DOHH2 (cell line): Measurements from ENCODE around the gene NDUFA8.
A peak's percentile ranks its signal among the peaks of the same experiment; 100 is the strongest.

Source experiments
- H3F3A ChIP-seq: fragments of 200-600 bp; sonication (generic), shearing (Covaris generic); 2 replicates; pipeline ENCODE4 v1.6.0; 2016; ENCODE audit warnings: antibody characterized with exemption, mild to moderate bottlenecking; ENCODE audit not compliant: control insufficient read depth, insufficient read depth
- H3K27ac ChIP-seq: fragments of 200-600 bp; sonication (generic); 2 replicates; pipeline ENCODE4 v1.5.1; 2014; ENCODE audit warnings: low read depth, mild to moderate bottlenecking, low read length, moderate library complexity
- H3K27me3 ChIP-seq: fragments of 200-600 bp; sonication (generic); 2 replicates; pipeline ENCODE4 v1.6.1; 2014; ENCODE audit warnings: mild to moderate bottlenecking, low read length, mixed read lengths; ENCODE audit not compliant: control insufficient read depth
- H3K36me3 ChIP-seq: fragments of 200-600 bp; sonication (generic); 2 replicates; pipeline ENCODE4 v1.6.1; 2014; ENCODE audit warnings: mild to moderate bottlenecking, low read length, moderate library complexity, mixed read lengths; ENCODE audit not compliant: control insufficient read depth
- H3K4me1 ChIP-seq: fragments of 200-600 bp; sonication (generic); 2 replicates; pipeline ENCODE4 v1.6.1; 2014; ENCODE audit warnings: mild to moderate bottlenecking, low read length, mixed read lengths; ENCODE audit not compliant: control insufficient read depth
- H3K4me2 ChIP-seq: fragments of 200-600 bp; sonication (generic); 2 replicates; pipeline ENCODE4 v1.6.0; 2014; ENCODE audit warnings: mild to moderate bottlenecking, low read length, moderate library complexity
- H3K4me3 ChIP-seq: fragments of 200-600 bp; sonication (generic); 2 replicates; pipeline ENCODE4 v1.5.1; 2014; ENCODE audit warnings: mild to moderate bottlenecking, low read length, mixed read lengths
- H3K79me2 ChIP-seq: fragments of 200-600 bp; sonication (generic); 2 replicates; pipeline ENCODE4 v1.6.1; 2014; ENCODE audit warnings: mild to moderate bottlenecking, low read length, mixed read lengths; ENCODE audit not compliant: control insufficient read depth
- H3K9me2 ChIP-seq: fragments of 200-600 bp; sonication (generic); replicated peaks from 2 replicates; pipeline ENCODE4 v1.6.1; 2014; ENCODE audit warnings: mild to moderate bottlenecking, low read length, mixed read lengths; ENCODE audit not compliant: control insufficient read depth
- H3K9me3 ChIP-seq: fragments of 200-600 bp; sonication (generic); 2 replicates; pipeline ENCODE4 v1.6.1; 2014; ENCODE audit warnings: antibody characterized with exemption, low read length, mixed read lengths; ENCODE audit not compliant: control insufficient read depth, insufficient read depth
- H4K20me1 ChIP-seq: fragments of 200-600 bp; sonication (generic); 2 replicates; pipeline ENCODE4 v1.6.0; 2014; ENCODE audit warnings: low read depth, mild to moderate bottlenecking, antibody characterized with exemption, low read length, moderate library complexity; ENCODE audit not compliant: control insufficient read depth, insufficient read depth
- EZH2phosphoT487 ChIP-seq: fragments of 200-600 bp; sonication (generic); IDR thresholded peaks from 2 replicates; pipeline ENCODE4 v1.6.1; 2017; ENCODE audit warnings: borderline replicate concordance, mild to moderate bottlenecking, antibody characterized with exemption, low read length, moderate library complexity, mixed read lengths
- TF ChIP-seq, protein P1 (sequence below): fragments of 200-600 bp; sonication (generic); IDR thresholded peaks from one replicate; pipeline ENCODE4 v1.5.1; 2014; ENCODE audit warnings: antibody characterized with exemption, mild to moderate bottlenecking, low read depth, low read length; ENCODE audit not compliant: poor library complexity, severe bottlenecking

Gene NDUFA8

GRCh38 chr9:122125509-122126330 is 33.9 kb downstream of the NDUFA8 start:
- H3K27ac ChIP-seq: no peak overlapping the region
- H3K4me1 ChIP-seq: peaks cover 4% of the 10 kb centered on the region
- no peak overlapping the region for H3K4me2 ChIP-seq
- H3K4me3 ChIP-seq: no peak overlapping the region
- H3K9me3 ChIP-seq: no peaks in the 10 kb centered on the region
- no peaks in the 10 kb centered on the region for H4K20me1 ChIP-seq
- TF ChIP-seq, protein P1, sequence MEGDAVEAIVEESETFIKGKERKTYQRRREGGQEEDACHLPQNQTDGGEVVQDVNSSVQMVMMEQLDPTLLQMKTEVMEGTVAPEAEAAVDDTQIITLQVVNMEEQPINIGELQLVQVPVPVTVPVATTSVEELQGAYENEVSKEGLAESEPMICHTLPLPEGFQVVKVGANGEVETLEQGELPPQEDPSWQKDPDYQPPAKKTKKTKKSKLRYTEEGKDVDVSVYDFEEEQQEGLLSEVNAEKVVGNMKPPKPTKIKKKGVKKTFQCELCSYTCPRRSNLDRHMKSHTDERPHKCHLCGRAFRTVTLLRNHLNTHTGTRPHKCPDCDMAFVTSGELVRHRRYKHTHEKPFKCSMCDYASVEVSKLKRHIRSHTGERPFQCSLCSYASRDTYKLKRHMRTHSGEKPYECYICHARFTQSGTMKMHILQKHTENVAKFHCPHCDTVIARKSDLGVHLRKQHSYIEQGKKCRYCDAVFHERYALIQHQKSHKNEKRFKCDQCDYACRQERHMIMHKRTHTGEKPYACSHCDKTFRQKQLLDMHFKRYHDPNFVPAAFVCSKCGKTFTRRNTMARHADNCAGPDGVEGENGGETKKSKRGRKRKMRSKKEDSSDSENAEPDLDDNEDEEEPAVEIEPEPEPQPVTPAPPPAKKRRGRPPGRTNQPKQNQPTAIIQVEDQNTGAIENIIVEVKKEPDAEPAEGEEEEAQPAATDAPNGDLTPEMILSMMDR: no peak
- TF ChIP-seq EZH2phosphoT487: no peak
- H3K27me3 ChIP-seq: peaks cover 18% of the 10 kb centered on the region; the same call in 1 of the 2 replicates
- H3F3A ChIP-seq: no peaks in the 10 kb centered on the region
- H3K9me2 ChIP-seq: no peaks in the 10 kb centered on the region
- H3K36me3 ChIP-seq: no peaks in the 10 kb centered on the region
- no peaks in the 10 kb centered on the region for H3K79me2 ChIP-seq

- H4K20me1 ChIP-seq: no peaks in the 10 kb centered on the region
- H3K4me3 ChIP-seq: no peak overlapping the region
- TF ChIP-seq, protein P1: peak; percentile 90
- TF ChIP-seq EZH2phosphoT487: no peak
- no peak overlapping the region for H3K27ac ChIP-seq
- peaks cover 4% of the 10 kb centered on the region for H3K4me1 ChIP-seq
- no peaks in the 10 kb centered on the region for H3F3A ChIP-seq
- no peaks in the 10 kb centered on the region for H3K79me2 ChIP-seq
- H3K36me3 ChIP-seq: no peaks in the 10 kb centered on the region
- H3K9me2 ChIP-seq: no peaks in the 10 kb centered on the region
- peaks cover 18% of the 10 kb centered on the region; the same call in 1 of the 2 replicates for H3K27me3 ChIP-seq
- H3K4me2 ChIP-seq: no peak overlapping the region
- no peaks in the 10 kb centered on the region for H3K9me3 ChIP-seq
These were observed 34.4 kb downstream of the NDUFA8 start for GRCh38 chr9:122125158-122125508.

- Histone ChIP-seq H3K4me2 (no peak overlapping the region), H3K4me1 (peaks cover 4% of the 10 kb centered on the region), H3K9me2 (no peaks in the 10 kb centered on the region), H4K20me1 (no peaks in the 10 kb centered on the region), H3K27me3 (peaks cover 18% of the 10 kb centered on the region; the same call in 1 of the 2 replicates), H3K4me3 (no peak overlapping the region), H3K79me2 (no peaks in the 10 kb centered on the region), H3F3A (no peaks in the 10 kb centered on the region), H3K9me3 (no peaks in the 10 kb centered on the region), H3K36me3 (no peaks in the 10 kb centered on the region), H3K27ac (no peak overlapping the region)
- TF ChIP-seq EZH2phosphoT487: no peak
- TF ChIP-seq, protein P1: no peak
These were observed 35.1 kb downstream of the NDUFA8 start for GRCh38 chr9:122124528-122124927.
